NCI-H2029 (cell line): ENCODE results near the gene NUP210L.
"Not testable (repeated sequence)": the region's sequence is repeated elsewhere in the genome, so short reads cannot be mapped to it uniquely, and the experiment has no call there.

ENCODE experiments used
- DNase-seq: peaks from one replicate; lab custom pipeline; 2025; lab: John Stamatoyannopoulos, UW

The NUP210L gene

DNA sequence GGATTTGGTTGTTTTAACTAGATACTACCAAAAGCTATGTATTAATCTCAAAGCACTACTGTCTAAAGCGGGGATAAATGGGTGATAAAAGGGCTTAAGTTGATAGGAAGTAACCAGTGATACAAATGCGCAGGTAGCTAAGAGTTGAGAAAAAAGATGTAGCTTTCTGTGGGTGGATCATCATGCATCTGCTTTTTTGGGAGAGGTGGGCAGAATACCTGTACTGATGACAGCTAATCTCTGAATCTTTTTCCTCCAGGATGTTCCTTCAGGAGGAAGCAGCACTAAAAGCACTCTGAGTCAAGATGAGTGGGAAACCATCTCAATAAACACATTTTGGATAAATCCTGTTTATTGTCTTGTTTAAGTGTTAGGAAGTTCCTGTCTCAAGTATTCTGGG lies 163.1 kb downstream of the NUP210L start:
- DNase-seq, result no peak

DNA sequence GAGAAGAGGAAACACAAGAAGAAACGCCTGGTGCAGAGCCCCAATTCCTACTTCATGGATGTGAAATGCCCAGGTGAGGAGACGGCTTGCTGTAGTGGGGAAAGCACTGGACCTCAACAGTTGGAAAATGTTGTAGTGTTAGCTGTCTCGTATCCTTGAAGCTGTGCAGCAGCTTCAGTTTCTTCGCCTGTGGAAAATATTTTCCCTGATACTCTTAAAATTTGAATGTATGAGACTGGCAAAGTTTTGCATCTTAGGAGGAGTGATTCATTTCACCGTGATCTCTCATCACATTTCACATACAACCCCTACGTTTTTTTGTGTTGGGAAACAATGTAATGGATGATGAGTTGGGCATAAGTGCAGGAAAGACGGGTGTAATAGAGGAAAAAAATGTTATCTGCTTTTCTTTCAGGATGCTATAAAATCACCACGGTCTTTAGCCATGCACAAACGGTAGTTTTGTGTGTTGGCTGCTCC lies 163.7 kb downstream of the NUP210L start:
- DNase-seq, result no peak

DNA sequence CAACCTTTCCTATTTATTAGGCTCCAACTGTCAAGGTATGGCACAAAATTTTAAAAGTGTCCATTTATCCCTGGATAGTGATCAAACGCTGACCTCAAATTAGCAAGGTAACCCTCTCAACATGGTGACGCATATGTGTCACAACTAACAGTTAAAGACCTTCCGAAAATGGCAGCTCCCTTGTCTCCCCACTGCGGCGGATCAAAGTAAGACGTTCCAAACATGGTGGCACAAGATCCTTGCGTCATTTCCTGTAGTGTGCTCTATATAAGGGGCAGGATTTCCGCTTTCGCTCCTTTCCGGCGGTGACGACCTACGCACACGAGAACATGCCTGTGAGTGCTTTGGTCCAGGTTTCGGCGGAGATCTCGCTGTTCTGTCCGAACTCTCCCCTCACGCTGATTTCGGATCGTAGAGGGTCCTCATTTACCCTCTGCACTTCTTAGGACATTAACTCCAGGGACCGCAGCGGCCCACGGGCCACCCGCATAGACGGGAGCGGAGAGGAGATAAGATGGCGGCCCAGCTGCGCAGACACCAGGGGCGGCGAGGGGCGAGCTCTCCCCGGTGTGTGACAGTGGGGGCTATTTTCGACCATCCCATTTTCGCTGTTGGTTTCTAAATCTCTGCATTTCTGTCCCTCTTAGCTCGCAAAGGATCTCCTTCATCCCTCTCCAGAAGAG lies 164.3 kb downstream of the NUP210L start, which contains the start of gene RPS27:
Gene RPS27 (plus strand): TSS at position 295 of the 683 bp plus-strand sequence. CDS start 35 bp downstream, at position 330.
- DNase-seq, result peak; percentile 98

DNA sequence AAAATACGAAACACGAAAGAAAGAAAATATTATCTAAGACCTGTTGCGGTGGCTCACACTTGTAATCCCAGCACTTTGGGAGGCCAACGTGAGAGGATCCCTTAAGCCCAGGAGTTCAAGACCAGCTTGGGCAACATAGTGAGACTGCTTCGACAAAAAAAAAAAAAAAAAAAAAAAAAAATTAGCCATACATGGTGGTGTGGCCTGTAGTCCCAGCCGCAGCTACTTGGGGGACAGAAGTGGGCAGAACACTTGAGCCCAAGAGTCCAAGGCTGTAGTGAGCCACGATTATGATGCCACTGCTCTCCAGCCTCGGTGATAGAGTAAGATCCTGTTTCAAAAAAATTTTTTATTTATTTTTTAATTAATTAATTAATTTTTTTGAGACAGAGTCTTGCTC lies 167.3 kb downstream of the NUP210L start:
- peak; percentile 2 for DNase-seq

DNA sequence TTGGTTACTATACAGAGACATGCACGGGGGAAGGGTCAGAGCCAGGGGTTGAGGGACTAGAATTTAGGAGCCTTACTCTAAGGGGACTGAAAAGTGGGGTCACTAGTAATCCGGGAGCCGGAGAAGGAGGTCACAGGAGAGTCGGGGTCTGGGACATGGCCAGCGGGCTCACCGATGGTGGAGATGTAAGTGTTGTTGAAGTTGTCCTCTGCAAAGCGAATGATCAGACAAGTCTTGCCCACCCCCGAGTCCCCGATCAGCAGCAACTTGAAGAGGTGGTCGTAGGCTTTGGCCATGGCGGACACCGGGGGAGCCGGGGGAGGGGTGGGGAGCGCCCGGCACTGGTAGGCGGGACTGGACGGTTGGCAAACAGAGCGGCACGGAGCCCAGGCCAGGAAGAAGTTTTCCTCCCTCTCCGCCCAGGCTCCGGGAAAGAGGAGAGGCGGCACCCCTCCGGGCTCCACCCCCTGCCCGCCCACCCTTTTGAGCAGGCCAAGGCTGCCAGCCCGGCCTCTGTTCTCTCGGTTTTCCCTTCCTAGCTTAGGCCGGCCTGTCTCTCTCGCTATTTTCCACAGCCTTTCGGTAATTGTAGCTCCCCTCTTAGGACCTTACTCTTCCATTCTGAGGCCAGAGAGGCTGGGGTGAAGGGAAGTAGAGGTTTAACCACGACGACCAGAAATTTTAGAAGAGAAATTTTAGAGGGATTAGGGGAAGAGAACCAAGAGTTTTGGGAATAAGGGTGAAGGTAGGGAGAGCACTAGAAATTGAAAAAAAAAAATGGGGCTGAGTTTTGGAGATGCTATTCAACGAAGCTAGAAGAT lies 168.7 kb downstream of the NUP210L start, which contains the start of gene RAB13:
Gene RAB13 (minus strand): TSS at position 399 of the 821 bp plus-strand sequence. CDS start 103 bp downstream, at position 296.
- DNase-seq, result peak; percentile 62

DNA sequence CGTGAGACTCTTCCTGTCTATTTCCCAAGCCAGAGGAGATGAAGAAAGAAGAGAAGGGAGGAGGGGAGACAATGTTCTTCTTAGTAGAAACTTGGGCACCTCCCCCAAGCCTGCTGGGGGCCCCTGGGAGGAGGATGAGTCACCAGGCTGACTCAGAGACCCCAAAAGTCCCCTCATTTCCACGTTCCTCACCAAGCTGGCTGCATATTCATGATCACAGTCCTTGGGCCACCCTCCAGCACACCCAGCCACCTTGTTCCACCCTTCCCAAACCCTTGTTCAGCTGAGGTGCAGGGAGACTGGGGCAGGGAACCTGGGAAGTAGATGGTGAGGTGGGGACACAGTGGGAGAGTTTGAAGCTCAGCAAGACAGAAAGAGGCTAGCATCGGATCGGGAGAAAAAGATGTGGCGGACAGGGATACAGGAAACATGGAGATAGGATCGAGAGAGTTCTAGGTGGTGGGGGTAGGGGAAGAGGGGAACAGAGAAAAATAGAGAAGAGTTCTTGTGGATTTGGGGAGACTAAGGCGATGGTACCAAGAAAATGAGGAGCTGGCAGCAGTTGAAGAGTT lies 169.4 kb downstream of the NUP210L start:
- DNase-seq, result no peak

DNA sequence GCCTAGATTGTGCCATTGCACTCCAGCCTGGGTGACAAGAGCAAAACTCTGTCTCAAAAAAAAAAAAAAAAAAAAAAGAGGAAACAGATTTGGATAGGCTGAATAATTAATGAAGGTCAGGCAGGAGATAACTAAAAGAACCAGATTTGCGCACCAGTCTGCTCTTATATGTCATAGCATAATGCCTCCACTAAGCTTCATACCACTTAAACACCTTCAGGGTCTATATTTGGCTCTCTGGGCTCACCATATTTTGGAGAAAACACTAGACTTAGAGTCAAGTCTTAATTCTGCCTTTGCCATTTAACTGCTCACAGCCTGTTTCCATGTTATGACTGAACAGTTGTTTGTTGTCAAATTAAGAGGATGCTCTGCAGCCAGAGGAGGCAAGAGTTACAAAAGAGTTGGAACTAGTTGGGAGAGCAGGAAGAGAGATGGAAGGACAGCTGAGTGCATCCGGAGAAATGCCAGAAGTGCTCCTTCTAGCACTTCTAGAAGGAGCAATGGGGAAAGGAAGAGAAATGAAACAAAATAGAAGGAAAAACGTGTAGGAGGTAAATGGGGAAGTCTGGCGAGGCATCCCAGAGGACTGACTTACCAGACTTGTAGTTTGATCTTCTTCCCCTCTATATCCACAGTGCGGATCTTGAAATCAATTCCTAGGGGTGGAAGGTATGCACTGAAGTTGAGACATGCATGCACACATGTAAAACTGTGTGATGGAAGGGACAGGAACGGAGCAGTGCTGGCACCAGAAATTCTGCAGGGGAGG lies 170.6 kb downstream of the NUP210L start:
- no peak for DNase-seq

DNA sequence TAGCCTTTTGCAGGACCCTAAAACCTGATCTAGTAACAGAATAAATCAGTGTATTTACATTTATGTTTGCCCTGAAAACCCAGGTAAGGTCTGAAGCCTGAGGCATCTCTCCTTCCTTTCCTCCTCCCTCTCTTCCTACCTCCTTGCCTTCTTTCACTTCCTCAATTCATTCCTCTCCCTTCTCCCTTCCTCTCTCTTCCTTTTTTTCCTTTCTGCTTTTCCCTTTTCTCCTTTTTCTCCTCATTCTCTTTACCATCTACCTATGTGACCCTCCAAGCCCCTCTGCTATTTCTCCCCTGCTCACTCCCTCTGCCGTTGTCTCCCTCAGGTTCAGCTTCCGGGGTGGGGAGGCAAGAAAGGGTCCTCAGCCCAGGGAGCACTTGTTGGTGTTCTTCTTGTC lies 173.1 kb downstream of the NUP210L start:
- not testable (repeated sequence) for DNase-seq

DNA sequence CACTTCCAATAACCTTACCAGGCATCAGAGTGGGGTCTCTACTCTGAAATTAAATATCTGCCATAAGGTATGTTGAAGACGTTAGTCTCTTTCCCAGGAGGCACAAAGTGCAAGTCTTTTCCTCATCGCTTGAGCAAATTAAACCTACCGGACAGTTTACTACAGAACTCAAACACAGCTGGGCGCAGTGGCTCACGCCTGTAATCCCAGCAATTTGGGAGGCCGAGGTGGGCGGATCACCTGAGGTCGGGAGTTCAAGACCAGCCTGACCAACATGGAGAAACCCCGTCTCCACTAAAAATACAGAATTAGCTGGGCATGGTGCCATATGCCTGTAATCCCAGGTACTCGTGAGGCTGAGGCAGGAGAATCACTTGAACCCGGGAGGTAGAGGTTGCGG lies 175.8 kb downstream of the NUP210L start:
- not testable (repeated sequence) for DNase-seq

DNA sequence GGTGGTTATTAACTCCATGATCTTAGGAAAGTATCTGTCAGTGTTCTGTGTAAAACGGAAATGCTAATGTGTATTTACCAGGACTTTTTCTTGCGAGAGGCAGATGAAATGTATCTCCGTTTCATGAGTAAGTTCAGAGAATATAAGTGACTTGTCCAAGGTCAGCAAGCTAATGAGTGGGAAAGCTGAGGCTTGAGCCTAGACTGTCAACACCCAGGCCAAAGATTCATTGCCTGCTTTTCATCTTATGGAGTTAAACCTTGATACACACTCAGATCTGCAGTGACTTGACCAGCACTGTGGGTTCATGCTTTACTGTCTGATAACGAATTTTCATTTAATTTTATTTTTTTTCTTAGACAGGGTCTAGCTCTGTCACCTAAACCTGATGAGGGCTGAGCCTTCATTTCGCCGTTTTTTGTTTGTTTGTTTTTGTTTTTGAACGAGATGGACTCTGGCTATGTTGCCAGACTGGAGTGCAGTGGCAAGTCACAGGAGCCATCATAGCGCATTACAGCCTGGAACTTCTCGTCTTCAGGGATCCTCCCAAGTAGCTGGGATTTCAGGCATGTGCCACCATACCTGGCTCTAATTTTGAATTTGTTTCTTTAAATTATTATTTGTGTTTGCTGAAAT lies 176.5 kb downstream of the NUP210L start:
- no peak for DNase-seq

DNA sequence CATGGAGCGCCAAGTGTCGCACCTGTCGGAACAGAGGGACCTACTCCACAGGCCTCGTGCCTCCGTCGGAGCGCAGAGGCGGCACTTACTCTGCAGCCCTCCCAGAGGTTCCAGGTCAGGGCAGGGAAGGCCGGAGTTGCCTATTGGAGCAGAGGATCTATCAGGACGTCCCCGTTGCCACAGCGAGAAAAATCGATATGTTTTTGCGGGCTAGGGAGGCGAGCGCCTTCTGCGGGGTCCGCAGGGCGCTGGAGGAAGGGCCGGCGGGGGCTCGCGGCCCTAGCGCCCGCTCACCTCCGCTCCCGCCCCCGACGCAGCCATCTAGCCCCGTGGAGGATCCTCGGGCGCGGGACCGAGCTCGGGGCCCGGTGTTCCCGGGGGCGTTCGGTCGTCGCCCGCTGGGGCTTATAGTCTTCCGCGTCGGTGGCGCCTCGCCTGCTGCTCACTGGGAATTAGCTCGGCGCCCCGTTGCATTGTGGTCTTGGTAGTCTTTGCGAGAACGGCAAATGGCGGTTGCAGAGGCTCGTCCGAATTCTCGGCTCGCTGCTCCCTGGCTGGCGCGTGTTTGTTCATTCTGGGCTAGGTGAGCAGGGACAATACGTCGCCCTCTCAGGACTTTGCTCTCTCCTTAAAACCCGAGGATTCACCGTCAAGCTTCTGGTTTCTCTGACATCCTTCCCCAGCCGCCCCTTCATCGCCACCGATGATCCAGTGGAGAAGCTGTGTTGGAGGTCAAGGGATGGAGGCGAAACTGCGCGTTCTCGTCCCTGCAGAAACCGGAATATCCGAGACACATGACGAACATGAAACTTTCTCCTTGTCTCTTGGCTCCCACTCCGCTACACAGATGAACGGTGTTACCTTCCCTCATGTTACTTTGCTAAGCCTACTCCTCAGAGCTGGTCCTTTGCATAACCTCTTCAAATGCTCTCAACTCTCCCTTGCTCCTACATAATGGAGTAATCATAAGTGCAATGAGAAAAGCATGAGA lies 177.3 kb downstream of the NUP210L start, which contains the start of gene JTB:
Gene JTB (minus strand): TSS at position 425 of the 991 bp plus-strand sequence. CDS start 422 bp downstream, at position 3.
- DNase-seq, result peak; percentile 74

DNA sequence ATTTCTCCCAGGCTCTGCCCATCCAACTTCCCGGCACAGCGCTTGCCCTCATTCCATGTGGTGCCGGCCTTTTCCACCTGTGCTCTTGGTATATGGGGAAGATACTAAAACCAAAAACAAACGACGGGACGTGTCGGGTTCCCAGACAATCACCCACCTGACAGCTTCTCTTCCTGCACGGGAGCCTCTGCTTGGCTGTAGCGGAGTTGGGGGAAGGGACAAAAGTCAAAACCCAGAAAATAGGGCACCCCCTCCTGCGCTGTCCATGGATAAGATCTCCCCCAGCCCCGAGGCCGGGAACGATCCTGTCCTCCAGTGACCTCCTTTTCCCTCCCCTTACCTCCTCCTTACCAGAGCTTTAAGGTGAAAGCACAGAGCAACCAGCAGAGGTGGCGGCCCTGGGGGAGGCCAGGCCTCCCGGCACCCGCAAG lies 178.0 kb downstream of the NUP210L start:
- DNase-seq, result no peak

DNA sequence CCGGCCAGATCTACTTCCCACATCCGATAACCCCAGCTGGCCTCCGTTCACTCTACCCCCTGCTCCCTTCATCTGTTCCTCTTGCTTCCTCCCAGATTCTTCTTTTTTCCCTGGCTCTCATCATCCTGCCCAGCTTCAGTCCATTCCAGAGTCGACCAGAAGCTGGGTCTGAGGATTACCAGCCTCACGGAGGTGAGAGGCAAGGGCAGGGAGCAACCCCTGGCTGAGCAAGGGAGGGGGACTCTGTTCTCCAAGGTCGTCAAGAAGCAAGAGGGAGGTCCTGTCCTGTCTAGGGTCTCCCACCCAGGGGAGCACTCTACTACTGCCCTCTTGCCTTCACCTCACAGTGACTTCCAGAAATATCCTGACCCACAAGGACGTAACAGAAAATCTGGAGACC lies 181.3 kb downstream of the NUP210L start:
- DNase-seq, result no peak

DNA sequence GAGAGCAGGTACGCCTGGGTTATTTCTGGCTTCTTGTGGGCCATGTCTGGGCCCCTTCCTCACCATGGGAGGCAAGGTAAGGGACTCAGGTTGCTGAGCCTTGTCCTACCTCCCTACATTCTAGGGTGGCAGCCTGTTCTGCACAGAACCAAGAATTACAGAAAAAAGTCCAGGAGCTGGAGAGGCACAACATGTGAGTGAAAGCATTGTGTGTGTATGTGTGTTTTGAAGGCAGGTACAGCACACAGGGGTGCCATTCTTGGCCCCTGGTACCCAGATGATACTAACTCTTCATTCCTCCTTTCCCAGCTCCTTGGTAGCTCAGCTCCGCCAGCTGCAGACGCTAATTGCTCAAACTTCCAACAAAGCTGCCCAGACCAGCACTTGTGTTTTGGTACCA lies 181.8 kb downstream of the NUP210L start:
- no peak for DNase-seq

DNA sequence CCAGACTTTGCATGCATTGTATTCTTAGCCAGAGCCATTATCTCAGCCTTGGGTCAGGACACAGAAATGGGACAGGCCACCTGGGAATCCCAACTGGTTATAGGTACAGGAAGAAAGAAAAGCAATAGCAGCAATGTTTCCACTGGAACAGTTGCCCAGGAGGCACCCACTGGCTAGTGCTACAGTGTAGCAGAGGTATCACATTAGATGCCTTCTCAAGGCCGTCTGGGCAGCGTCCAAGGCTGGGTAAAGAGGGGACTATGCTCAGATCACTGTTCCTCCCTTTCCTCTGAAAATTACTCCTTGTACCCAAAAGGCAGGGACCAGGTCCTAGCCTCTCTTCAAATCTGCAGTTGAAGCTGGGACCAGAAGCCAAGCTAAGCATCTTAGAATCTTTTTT lies 184.5 kb downstream of the NUP210L start:
- DNase-seq, result no peak

DNA sequence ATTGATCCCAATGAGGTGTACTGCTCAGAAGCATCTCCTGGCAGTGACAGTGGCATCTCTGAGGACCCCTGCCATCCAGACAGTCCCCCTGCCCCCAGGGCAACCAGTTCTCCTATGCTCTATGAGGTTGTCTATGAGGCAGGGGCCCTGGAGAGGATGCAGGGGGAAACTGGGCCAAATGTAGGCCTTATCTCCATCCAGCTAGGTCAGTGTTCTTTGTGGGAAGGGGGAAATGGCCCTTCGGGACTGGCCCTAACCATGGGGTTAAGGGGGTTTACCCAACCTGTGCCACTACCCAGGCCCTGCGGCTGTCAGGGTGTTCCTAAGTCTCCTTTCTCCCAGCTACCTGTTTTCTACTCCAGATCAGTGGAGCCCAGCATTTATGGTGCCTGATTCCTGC lies 185.9 kb downstream of the NUP210L start:
- no peak for DNase-seq

DNA sequence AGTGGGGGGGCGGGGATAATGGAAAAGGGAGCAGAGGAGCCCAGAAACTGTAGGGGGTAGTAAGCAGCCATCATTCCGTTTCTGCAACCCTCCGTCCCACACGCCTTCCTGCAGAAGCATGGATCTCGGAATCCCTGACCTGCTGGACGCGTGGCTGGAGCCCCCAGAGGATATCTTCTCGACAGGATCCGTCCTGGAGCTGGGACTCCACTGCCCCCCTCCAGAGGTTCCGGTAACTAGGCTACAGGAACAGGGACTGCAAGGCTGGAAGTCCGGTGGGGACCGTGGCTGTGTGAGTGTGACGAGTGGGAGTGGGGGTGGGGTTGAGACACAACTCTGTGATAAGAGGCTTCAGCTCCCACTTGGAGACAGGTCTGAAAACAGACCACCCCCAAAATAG lies 186.5 kb downstream of the NUP210L start:
- DNase-seq, result no peak

DNA sequence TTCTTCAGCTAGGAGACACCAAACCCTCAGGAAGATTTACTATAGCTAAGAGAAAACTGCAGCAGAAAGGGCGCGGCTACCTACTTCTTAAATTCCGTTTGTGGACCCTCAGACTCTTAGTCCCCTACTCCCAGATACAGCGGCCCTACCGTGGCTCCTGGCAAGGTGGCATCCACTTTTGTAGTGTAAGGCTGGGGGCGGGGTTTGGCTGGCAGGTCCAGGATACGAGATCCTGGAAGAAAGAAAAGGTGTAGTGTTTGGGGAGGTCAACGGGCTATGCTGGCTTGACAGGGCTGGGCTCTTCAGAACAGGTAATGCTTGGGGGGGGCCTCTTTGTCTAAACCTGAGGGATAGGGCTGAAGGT lies 186.9 kb downstream of the NUP210L start:
- peak; percentile 67 for DNase-seq

DNA sequence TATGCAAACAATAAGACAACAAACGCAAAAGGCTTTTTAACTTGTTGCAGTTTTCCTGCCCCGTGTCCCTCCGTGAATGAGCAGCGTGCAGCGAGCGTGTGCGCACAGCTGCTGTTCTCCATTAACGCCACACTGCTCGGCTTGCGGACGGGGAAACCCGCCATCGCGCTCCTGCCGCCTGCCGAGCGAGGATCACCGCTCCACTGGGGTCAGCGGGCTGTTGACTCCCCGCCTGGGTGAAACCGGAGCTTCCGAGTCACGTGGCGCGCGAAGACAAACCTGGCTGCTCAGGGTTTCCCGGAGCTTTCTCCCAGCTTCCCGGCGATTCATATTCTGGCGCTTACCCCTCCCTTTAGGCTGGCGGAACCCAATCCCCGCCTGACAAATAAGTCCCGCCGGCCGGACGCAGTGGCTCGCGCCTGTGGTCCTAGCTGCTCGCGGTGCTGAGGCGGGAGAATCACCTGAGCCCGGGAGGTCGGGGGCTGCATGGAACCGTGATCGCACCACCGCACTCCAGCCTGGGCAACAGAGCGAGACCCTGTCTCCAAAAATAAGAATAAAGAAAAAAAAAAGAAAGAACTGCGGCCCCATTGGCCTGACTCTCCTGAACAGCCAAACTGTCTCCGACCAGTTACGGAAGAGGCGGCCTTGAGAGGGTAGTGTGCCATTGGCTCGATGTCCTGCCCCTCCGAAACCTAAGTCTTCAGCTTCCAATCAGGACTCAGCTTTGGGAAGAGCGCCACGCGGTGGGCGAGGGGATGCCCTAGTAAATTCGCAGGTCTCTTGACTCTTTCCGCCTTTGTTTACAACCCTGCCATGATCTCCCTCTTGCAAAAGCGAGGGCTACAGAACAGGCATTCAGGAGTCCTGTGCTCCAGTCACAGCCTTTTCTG lies 187.5 kb downstream of the NUP210L start, which contains the start of gene CREB3L4:
Gene CREB3L4 (plus strand): TSS at position 796 of the 893 bp plus-strand sequence. CDS start 624 bp downstream, outside the sequence.
- DNase-seq, result peak; percentile 96
